GM12892 (cell line): Measurements from ENCODE around the gene HYI.

ENCODE experiments used
- POLR2A ChIP-seq: IDR thresholded peaks from 2 replicates; pipeline ENCODE4 v1.6.1; 2011; ENCODE audit warnings: low read depth, low read length, control low read depth
- POLR2AphosphoS5 ChIP-seq: IDR thresholded peaks from 2 replicates; pipeline ENCODE4 v1.6.1; 2011; ENCODE audit warnings: low read depth, low read length, control low read depth
- TAF1 ChIP-seq: IDR thresholded peaks from 2 replicates; pipeline ENCODE4 v1.6.1; 2011; ENCODE audit warnings: low read depth, mild to moderate bottlenecking, control low read depth, low read length, borderline replicate concordance

- TF ChIP-seq POLR2A = no peak
- TF ChIP-seq POLR2AphosphoS5 = no peak
- TF ChIP-seq TAF1 = no peak
Observed at GRCh38 chr1:43437031-43437973, 16.4 kb downstream of the HYI start.
